Lung (tissue), 12 donors: ENCODE results near the gene PRKAR1B. TPM values are rescaled to one million over a fixed set of nuclear protein-coding genes. Genes with fewer than 3 reads are reported as not detected.

ENCODE experiments used
- ATAC-seq: fragments of 200-7000 bp; cut with Tn5 transposase; one replicate; pipeline ENCODE4 v1.9.1; 2020; ENCODE audit warnings: moderate number of reproducible peaks; ENCODE audit not compliant: insufficient read depth, low FRiP score
- DNase-seq, 3 donors: peaks; one replicate each; pipeline ENCODE4 v3.0.0-alpha.2; 2013 to 2017
- H3K27ac ChIP-seq, 2 donors: one replicate each; pipeline ENCODE4 v1.5.1; 2013; ENCODE audit warnings: mild to moderate bottlenecking in 2 of 2, moderate library complexity in 2 of 2, control low read depth in 1 of 2, inconsistent platforms in 1 of 2, low read depth in 1 of 2, low read length in 1 of 2
- H3K27me3 ChIP-seq, 3 donors: one replicate each; pipeline ENCODE4 v1.5.1; 2013; ENCODE audit warnings: low read length in 2 of 3; ENCODE audit not compliant: control insufficient read depth in 3 of 3, insufficient read depth in 3 of 3
- H3K36me3 ChIP-seq, 4 donors: one replicate each; pipeline ENCODE4 v1.5.1; 2013; ENCODE audit warnings: low read length in 4 of 4, mild to moderate bottlenecking in 1 of 4, moderate library complexity in 1 of 4; ENCODE audit not compliant: control insufficient read depth in 4 of 4, insufficient read depth in 4 of 4
- H3K4me1 ChIP-seq, 5 donors: one replicate each; pipeline ENCODE4 v1.5.1; 2013; ENCODE audit warnings: low read length in 5 of 5, mild to moderate bottlenecking in 2 of 5, moderate library complexity in 1 of 5; ENCODE audit not compliant: control insufficient read depth in 5 of 5, insufficient read depth in 5 of 5
- H3K4me3 ChIP-seq: one replicate; pipeline ENCODE4 v1.5.1; 2013; ENCODE audit warnings: mild to moderate bottlenecking, control low read depth, moderate library complexity
- H3K9ac ChIP-seq, 2 donors: one replicate each; pipeline ENCODE4 v1.5.1; 2013; ENCODE audit warnings: low read length in 2 of 2, control low read depth in 1 of 2; ENCODE audit not compliant: insufficient read depth in 1 of 2
- H3K9me3 ChIP-seq, 4 donors: one replicate each; pipeline ENCODE4 v1.5.1; 2013; ENCODE audit warnings: low read length in 3 of 4, mild to moderate bottlenecking in 1 of 4, moderate library complexity in 1 of 4; ENCODE audit not compliant: control insufficient read depth in 4 of 4, insufficient read depth in 3 of 4
- WGBS, 2 donors: extraction: QIAGEN DNeasy Blood & Tissue Kit; methylation state at CpG; one replicate each; pipeline ENCODE4 v1.1.7; 2013; 5-methylcytosine and 5-hydroxymethylcytosine counted together
- polyA plus RNA-seq, 2 donors: library from polyadenylated mRNA; stranded (reverse); fragments of 200-250 nt; gene quantifications; one replicate each; pipeline ENCODE4 v1.2.1, GENCODE V29; 2013
- total RNA-seq, 2 donors: library from RNA; depleted of rRNA in 1 of 2; stranded (reverse); fragments of >200 nt in 1 of 2; gene quantifications; one replicate each; pipeline ENCODE4 v1.2.1, GENCODE V29; 2014 to 2021
- TF ChIP-seq, protein P1 (sequence below): IDR thresholded peaks from 2 replicates; pipeline ENCODE4 v1.5.1; 2012; ENCODE audit warnings: mild to moderate bottlenecking; ENCODE audit errors: control extremely low read depth, extremely low read depth
- donor health status: control.
- donor health status: control.
- donor health status: Bipolar disorder and iron deficiency.
- donor health status: healthy.
- donor health status: DM: yes; HTN: yes; CAD: no.

Gene PRKAR1B
- total and polyA plus RNA-seq, 4 donors: 11.3 to 32.0 (median 16.3) TPM

GRCh38 chr7:527723-528122 lies 199.4 kb downstream of the PRKAR1B start:
- WGBS, 2 donors: 92 to 94% methylated on average over 4 of the region's 4 CpGs
- Histone ChIP-seq H3K36me3 (no peaks in the 10 kb centered on the region), H3K4me1 (no peaks in the 10 kb centered on the region), H3K27me3 (peaks cover 0 to 17% (median 13%) of the 10 kb centered on the region in 3 donors), H3K27ac (no peak overlapping the region), H3K4me3 (no peak overlapping the region), H3K9me3 (peaks cover 0 to 3% (median 0%) of the 10 kb centered on the region in 4 donors), H3K9ac (no peak overlapping the region)
- ATAC-seq (no peak), DNase-seq (no peak)
- TF ChIP-seq, protein P1, sequence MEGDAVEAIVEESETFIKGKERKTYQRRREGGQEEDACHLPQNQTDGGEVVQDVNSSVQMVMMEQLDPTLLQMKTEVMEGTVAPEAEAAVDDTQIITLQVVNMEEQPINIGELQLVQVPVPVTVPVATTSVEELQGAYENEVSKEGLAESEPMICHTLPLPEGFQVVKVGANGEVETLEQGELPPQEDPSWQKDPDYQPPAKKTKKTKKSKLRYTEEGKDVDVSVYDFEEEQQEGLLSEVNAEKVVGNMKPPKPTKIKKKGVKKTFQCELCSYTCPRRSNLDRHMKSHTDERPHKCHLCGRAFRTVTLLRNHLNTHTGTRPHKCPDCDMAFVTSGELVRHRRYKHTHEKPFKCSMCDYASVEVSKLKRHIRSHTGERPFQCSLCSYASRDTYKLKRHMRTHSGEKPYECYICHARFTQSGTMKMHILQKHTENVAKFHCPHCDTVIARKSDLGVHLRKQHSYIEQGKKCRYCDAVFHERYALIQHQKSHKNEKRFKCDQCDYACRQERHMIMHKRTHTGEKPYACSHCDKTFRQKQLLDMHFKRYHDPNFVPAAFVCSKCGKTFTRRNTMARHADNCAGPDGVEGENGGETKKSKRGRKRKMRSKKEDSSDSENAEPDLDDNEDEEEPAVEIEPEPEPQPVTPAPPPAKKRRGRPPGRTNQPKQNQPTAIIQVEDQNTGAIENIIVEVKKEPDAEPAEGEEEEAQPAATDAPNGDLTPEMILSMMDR: no peak

- Histone ChIP-seq H3K36me3 (no peaks in the 10 kb centered on the region), H3K4me3 (no peak overlapping the region), H3K4me1 (peaks cover 0 to 4% (median 3%) of the 10 kb centered on the region in 5 donors), H3K27me3 (peaks cover 0 to 18% (median 17%) of the 10 kb centered on the region in 3 donors), H3K9me3 (peaks cover 0 to 3% (median 0%) of the 10 kb centered on the region in 4 donors), H3K27ac (no peak overlapping the region), H3K9ac (no peak overlapping the region)
- ATAC-seq: no peak
- WGBS, 2 donors: 87 to 89% methylated on average over 22 of the region's 22 CpGs
- TF ChIP-seq, protein P1: no peak
- DNase-seq: no peak
These were observed 200.5 kb downstream of the PRKAR1B start for GRCh38 chr7:526460-527034.

- WGBS, 2 donors: 82 to 89% methylated on average over 12 of the region's 12 CpGs
- ATAC-seq (no peak), DNase-seq (no peak)
- Histone ChIP-seq H3K9ac (no peak overlapping the region), H3K27ac (peak overlapping the region in 1 of 2 donors; percentile 14), H3K27me3 (peaks cover 0 to 24% (median 24%) of the 10 kb centered on the region in 3 donors), H3K36me3 (no peaks in the 10 kb centered on the region), H3K4me3 (no peak overlapping the region), H3K4me1 (peaks cover 0 to 12% (median 4%) of the 10 kb centered on the region in 5 donors), H3K9me3 (peaks cover 0 to 3% (median 0%) of the 10 kb centered on the region in 4 donors)
- TF ChIP-seq, protein P1: no peak
These were observed 201.3 kb downstream of the PRKAR1B start for GRCh38 chr7:525740-526139.
